CD4-positive, alpha-beta T cell (primary cell): ENCODE measurements around the gene DNAJB12. TPM values are rescaled to one million over a fixed set of nuclear protein-coding genes. Genes with fewer than 3 reads are reported as not detected.
A peak's percentile ranks its signal among the peaks of the same experiment; 100 is the strongest.

Experiments used
- ATAC-seq: fragments of 200-7000 bp; cut with Tn5 transposase; one replicate; pipeline ENCODE4 v1.10.0; 2022; ENCODE audit warnings: mild to moderate bottlenecking; ENCODE audit not compliant: poor library complexity
- CTCF ChIA-PET: fragments of 350-600 bp; sonication (Branson Sonifier 250); formaldehyde crosslinking; loops from one replicate; lab custom pipeline; 2021; ENCODE audit warnings: antibody characterized with exemption, inconsistent platforms; lab: Charles Lee
- POLR2A ChIA-PET: fragments of 350-600 bp; sonication (Branson Sonifier 250); formaldehyde crosslinking; loops from one replicate; lab custom pipeline; 2021; ENCODE audit warnings: antibody characterized with exemption, inconsistent platforms; lab: Charles Lee
- DNase-seq, 14 experiments: peaks; one replicate each; pipeline ENCODE4 v3.0.0-alpha.2; 2013 to 2020; ENCODE audit warnings: mixed read lengths in 2 of 14
- H3K27ac ChIP-seq, 2 donors: one replicate each; pipeline versions ENCODE4 v1.5.1 to v1.7.0; 2013; ENCODE audit warnings: low read length in 2 of 2, low read depth in 1 of 2, mild to moderate bottlenecking in 1 of 2
- H3K27me3 ChIP-seq, 2 experiments: 1 replicate in 1 of 2; 2 replicates in 1 of 2; pipeline versions ENCODE4 v1.6.1 to v1.7.0; 2013; ENCODE audit warnings: low read length in 2 of 2, control low read depth in 1 of 2, mild to moderate bottlenecking in 1 of 2, moderate library complexity in 1 of 2; ENCODE audit not compliant: insufficient read depth in 2 of 2, control insufficient read depth in 1 of 2
- H3K36me3 ChIP-seq: one replicate; pipeline ENCODE4 v1.6.1; 2013; ENCODE audit warnings: low read length, control low read depth; ENCODE audit not compliant: insufficient read depth
- H3K4me1 ChIP-seq: one replicate; pipeline ENCODE4 v1.6.1; 2013; ENCODE audit warnings: low read length, control low read depth; ENCODE audit not compliant: insufficient read depth
- H3K4me3 ChIP-seq: one replicate; pipeline ENCODE4 v1.5.1; 2013; ENCODE audit warnings: mild to moderate bottlenecking, low read length, moderate library complexity
- H3K9me3 ChIP-seq, 2 experiments: 1 replicate in 1 of 2; 2 replicates in 1 of 2; pipeline versions ENCODE4 v1.6.1 to v1.7.0; 2013; ENCODE audit warnings: low read length in 2 of 2, mild to moderate bottlenecking in 2 of 2, control low read depth in 1 of 2, moderate library complexity in 1 of 2; ENCODE audit not compliant: control insufficient read depth in 1 of 2, insufficient read depth in 1 of 2
- H3K27ac Mint-ChIP-seq: one replicate; pipeline ENCODE4 v1.8.0; 2020; ENCODE audit warnings: mixed read lengths
- H3K27me3 Mint-ChIP-seq: one replicate; pipeline ENCODE4 v1.8.0; 2021; ENCODE audit warnings: mixed read lengths
- H3K36me3 Mint-ChIP-seq: one replicate; pipeline ENCODE4 v1.8.0; 2021; ENCODE audit warnings: low read depth, mixed read lengths
- H3K4me1 Mint-ChIP-seq: one replicate; pipeline ENCODE4 v1.8.0; 2021; ENCODE audit warnings: low read depth, mixed read lengths
- H3K4me3 Mint-ChIP-seq: one replicate; pipeline ENCODE4 v1.8.0; 2020; ENCODE audit warnings: mild to moderate bottlenecking, mixed read lengths
- H3K9me3 Mint-ChIP-seq: one replicate; pipeline ENCODE4 v1.8.0; 2020; ENCODE audit warnings: mixed read lengths
- intact Hi-C, 2 experiments: fragments of 100-400 bp; cut with DNase I in 1 of 2; cut with micrococcal nuclease in 1 of 2; formaldehyde crosslinking; loops; one replicate each; pipeline versions ENCODE4 v1.15.1 to v1.9.0; 2023 to 2025; cut with DNase I, micrococcal nuclease
- total RNA-seq, 174 experiments: library from RNA in 2 of 174; stranded (reverse) in 2 of 174; gene quantifications; one replicate each; pipeline ENCODE4 v1.2.3 and lab custom pipeline; 2021 to 2026
- TF ChIP-seq, protein P1 (sequence below): fragments of 200-600 bp; IDR thresholded peaks from one replicate; pipeline ENCODE4 v1.8.0; 2022; ENCODE audit warnings: antibody characterized with exemption, mild to moderate bottlenecking

Gene DNAJB12
- total RNA-seq, 2 experiments from 2014 or later, result 25.2 to 27.0 TPM

DNA sequence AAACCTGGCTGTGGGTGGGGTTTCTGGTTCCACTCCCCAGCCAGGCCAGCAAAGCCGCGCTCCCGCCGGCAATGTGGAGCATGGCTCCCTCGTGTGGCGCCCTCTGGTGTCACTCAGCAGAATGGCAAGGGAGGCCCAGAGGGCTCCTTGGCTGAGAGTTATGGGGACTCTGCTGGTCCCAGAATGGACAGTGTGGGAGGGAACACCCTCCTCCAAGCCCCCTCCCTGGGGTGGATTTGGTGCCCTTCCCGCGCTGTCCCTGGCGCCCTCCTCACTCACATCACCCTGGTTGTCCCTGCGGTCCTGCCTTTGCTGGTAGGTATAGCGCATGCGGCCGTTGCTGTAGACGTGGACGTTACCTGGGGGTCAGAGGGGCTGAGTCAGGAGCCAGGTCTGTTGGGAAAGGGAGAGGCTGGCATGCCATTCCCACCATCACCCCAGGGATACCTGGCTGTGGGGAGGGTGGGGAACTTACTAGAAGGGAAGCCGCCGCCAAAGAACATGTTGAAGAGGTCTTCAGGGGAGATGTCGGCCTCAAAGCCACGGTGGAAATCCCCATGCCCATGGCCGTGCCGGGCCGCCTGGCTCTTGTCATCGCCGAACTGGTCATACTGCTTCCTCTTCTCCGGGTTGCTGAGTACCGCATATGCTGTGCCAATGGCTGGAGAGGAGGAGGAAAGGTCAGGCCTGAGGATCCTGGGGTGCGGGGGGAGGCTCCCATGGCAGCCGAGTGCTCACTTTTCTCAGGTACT lies 14.0 kb downstream of the DNAJB12 start:
- peaks cover 62% of the 10 kb centered on the region for H3K36me3 Mint-ChIP-seq
- intact Hi-C loops, result loop anchor here in 1 of 2 experiments (1.0 to 5.0 kb wide), 4 partner anchors 208 to 444 kb away; no protein-coding TSS in a partner anchor
- peaks cover 30% of the 10 kb centered on the region for H3K4me1 Mint-ChIP-seq
- ChIA-PET CTCF (interaction anchor here (0.7 to 4.4 kb wide), 8 partner anchors 66 to 270 kb away, joined by 3 to 30 read pairs (median 4); partner anchors contain the start of genes ASCC1 and DDIT4), POLR2A (interaction anchor here (0.7 to 1.1 kb wide), 2 partner anchors 67 to 292 kb away, joined by 3 to 4 read pairs; no protein-coding TSS in a partner anchor)
- peaks cover 58% of the 10 kb centered on the region for H3K36me3 ChIP-seq
- peak overlapping the region; percentile 62 for H3K27ac Mint-ChIP-seq
- TF ChIP-seq, protein P1, sequence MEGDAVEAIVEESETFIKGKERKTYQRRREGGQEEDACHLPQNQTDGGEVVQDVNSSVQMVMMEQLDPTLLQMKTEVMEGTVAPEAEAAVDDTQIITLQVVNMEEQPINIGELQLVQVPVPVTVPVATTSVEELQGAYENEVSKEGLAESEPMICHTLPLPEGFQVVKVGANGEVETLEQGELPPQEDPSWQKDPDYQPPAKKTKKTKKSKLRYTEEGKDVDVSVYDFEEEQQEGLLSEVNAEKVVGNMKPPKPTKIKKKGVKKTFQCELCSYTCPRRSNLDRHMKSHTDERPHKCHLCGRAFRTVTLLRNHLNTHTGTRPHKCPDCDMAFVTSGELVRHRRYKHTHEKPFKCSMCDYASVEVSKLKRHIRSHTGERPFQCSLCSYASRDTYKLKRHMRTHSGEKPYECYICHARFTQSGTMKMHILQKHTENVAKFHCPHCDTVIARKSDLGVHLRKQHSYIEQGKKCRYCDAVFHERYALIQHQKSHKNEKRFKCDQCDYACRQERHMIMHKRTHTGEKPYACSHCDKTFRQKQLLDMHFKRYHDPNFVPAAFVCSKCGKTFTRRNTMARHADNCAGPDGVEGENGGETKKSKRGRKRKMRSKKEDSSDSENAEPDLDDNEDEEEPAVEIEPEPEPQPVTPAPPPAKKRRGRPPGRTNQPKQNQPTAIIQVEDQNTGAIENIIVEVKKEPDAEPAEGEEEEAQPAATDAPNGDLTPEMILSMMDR, result peak; percentile 96
- ATAC-seq (peak; percentile 73), DNase-seq (peak; percentile 61 to 87 (median 72))
- no peaks in the 10 kb centered on the region for H3K9me3 Mint-ChIP-seq
- H3K27ac ChIP-seq, result no peak overlapping the region
- H3K27me3 ChIP-seq, result no peaks in the 10 kb centered on the region
- peaks cover 37% of the 10 kb centered on the region for H3K4me1 ChIP-seq
- no peaks in the 10 kb centered on the region for H3K27me3 Mint-ChIP-seq
- no peak overlapping the region for H3K4me3 Mint-ChIP-seq
- no peak overlapping the region for H3K4me3 ChIP-seq
- H3K9me3 ChIP-seq, result no peaks in the 10 kb centered on the region

DNA sequence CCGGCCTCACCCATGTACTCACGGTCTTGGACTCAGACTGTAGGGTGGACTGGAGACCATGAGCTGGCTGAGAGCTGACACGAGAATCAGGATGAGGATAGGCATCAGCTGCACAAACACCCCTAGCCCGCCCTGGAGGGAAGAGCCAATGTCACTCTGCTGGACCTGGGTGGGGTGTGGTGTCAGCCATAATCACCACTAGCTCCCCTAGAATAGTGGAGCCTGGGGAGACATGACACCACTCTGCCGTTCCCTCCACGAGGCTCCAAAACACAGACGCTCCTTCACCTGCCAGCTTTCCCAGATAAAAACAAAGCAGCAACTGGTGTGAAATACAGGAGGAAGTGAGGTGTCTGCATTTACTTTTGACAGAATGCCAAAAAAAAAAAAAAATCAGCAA lies 16.5 kb downstream of the DNAJB12 start:
- H3K27ac Mint-ChIP-seq, result no peak overlapping the region
- no peak overlapping the region for H3K4me3 ChIP-seq
- peaks cover 55% of the 10 kb centered on the region for H3K4me1 Mint-ChIP-seq
- intact Hi-C loops, result loop anchor here in 1 of 2 experiments (5.0 to 10.0 kb wide), 3 partner anchors 96 to 1023 kb away; partner anchors contain the start of gene SLC29A3
- peaks cover 45% of the 10 kb centered on the region for H3K36me3 ChIP-seq
- H3K4me3 Mint-ChIP-seq, result no peak overlapping the region
- peaks cover 54% of the 10 kb centered on the region for H3K4me1 ChIP-seq
- ATAC-seq, result no peak
- H3K9me3 ChIP-seq, result no peaks in the 10 kb centered on the region
- peaks cover 50% of the 10 kb centered on the region for H3K36me3 Mint-ChIP-seq
- TF ChIP-seq, protein P1, result no peak
- ChIA-PET POLR2A (no interaction called here), CTCF (interaction anchor here (1.1 to 5.9 kb wide), 4 partner anchors 63 to 212 kb away, joined by 4 to 54 read pairs (median 17); partner anchors contain the start of genes ANAPC16, ASCC1 and DDIT4)
- no peak for DNase-seq
- no peaks in the 10 kb centered on the region for H3K27me3 Mint-ChIP-seq
- H3K9me3 Mint-ChIP-seq, result no peaks in the 10 kb centered on the region
- H3K27ac ChIP-seq, result no peak overlapping the region
- H3K27me3 ChIP-seq, result no peaks in the 10 kb centered on the region

DNA sequence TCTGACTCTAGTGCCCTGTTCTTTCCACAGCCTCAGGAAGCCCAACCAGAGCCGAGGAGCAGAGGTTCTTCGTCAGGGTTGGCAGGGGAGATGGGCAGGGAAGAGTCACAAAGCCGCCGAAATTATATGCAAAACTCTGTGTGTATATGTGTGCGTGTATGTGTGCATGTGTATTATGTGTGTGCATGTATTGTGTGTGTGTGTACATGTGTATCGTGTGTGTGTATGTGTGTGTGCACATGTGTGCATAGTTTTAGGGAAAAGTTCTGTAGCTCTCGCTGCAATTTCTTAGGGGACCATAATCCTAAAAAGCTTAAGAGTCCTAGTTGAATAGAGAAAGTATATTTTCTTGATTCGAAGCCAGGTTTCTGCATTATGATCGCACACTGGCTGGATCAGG lies 17.0 kb downstream of the DNAJB12 start:
- DNase-seq, result no peak
- H3K9me3 ChIP-seq, result no peaks in the 10 kb centered on the region
- Mint-ChIP-seq H3K4me1 (peaks cover 59% of the 10 kb centered on the region), H3K4me3 (no peak overlapping the region), H3K9me3 (no peaks in the 10 kb centered on the region), H3K27me3 (no peaks in the 10 kb centered on the region), H3K36me3 (peaks cover 46% of the 10 kb centered on the region), H3K27ac (peak overlapping the region; percentile 94)
- H3K27me3 ChIP-seq, result no peaks in the 10 kb centered on the region
- peaks cover 59% of the 10 kb centered on the region for H3K4me1 ChIP-seq
- CTCF ChIA-PET, result interaction anchor here (0.6 to 5.9 kb wide), 37 partner anchors 11 to 441 kb away, joined by 3 to 54 read pairs (median 4); partner anchors contain the start of genes ANAPC16, ASCC1, DDIT4 and SPOCK2
- H3K4me3 ChIP-seq, result no peak overlapping the region
- intact Hi-C loops, result loop anchor here (1.0 to 10.0 kb wide), 9 partner anchors 63 to 1023 kb away; partner anchors contain the start of gene SLC29A3 (in 1 of the 2)
- peaks cover 40% of the 10 kb centered on the region for H3K36me3 ChIP-seq
- no peak overlapping the region for H3K27ac ChIP-seq
- ATAC-seq, result no peak
- POLR2A ChIA-PET, result interaction anchor here (0.6 to 4.4 kb wide), 7 partner anchors 11 to 277 kb away, joined by 3 to 17 read pairs (median 5); partner anchors contain the start of genes DDIT4 and SPOCK2
- TF ChIP-seq, protein P1, result no peak
